Gastrocnemius medialis (tissue), 4 donors: ENCODE results near the gene AFDN. TPM values are rescaled to one million over a fixed set of nuclear protein-coding genes. Genes with fewer than 3 reads are reported as not detected.

ENCODE experiments used
- ATAC-seq, 2 donors: fragments of 150-250 bp; one replicate each; pipeline ENCODE4 v1.9.1; 2016
- DNase-seq, 2 donors: peaks; one replicate each; pipeline ENCODE4 v3.0.0-alpha.2; 2019
- H3K27ac ChIP-seq, 4 donors: fragments of 200-600 bp; sonication (generic); 1 replicate in 1 of 4; 2 replicates in 3 of 4; pipeline ENCODE4 v1.5.1; 2016 to 2018; ENCODE audit warnings: mild to moderate bottlenecking in 2 of 4, moderate library complexity in 1 of 4
- H3K27me3 ChIP-seq, 3 donors: fragments of 200-600 bp; sonication (generic) in 2 of 3; 1 replicate in 1 of 3; 2 replicates in 2 of 3; pipeline versions ENCODE4 v1.5.1 to v1.6.0; 2016 to 2019; ENCODE audit warnings: mild to moderate bottlenecking in 1 of 3, moderate library complexity in 1 of 3
- H3K36me3 ChIP-seq, 2 donors: fragments of 200-600 bp; sonication (generic) in 1 of 2; one replicate each; pipeline ENCODE4 v1.5.1; 2017 to 2018
- H3K4me1 ChIP-seq, 2 donors: fragments of 200-600 bp; sonication (generic) in 1 of 2; one replicate each; pipeline ENCODE4 v1.5.1; 2016 to 2017; ENCODE audit warnings: mild to moderate bottlenecking in 2 of 2
- H3K4me3 ChIP-seq, 4 donors: fragments of 200-600 bp; sonication (generic) in 3 of 4; 1 replicate in 1 of 4; 2 replicates in 3 of 4; pipeline ENCODE4 v1.5.1; 2016 to 2019; ENCODE audit warnings: mild to moderate bottlenecking in 2 of 4
- H3K9me3 ChIP-seq, 3 donors: fragments of 200-600 bp; sonication (generic) in 2 of 3; 1 replicate in 1 of 3; 2 replicates in 2 of 3; pipeline ENCODE4 v1.5.1; 2016 to 2019
- CTCF ChIP-seq, 5 experiments: fragments of 450-650 bp in 3 of 5; fragments of 200-600 bp in 2 of 5; sonication (generic) in 2 of 5; IDR thresholded peaks in 4 of 5; conservative IDR thresholded peaks in 1 of 5; 1 replicate in 4 of 5; 2 replicates in 1 of 5; pipeline ENCODE4 v1.5.1; 2016 to 2019; ENCODE audit warnings: antibody characterized with exemption in 5 of 5, mild to moderate bottlenecking in 3 of 5, moderate library complexity in 3 of 5
- POLR2A ChIP-seq, 2 donors: fragments of 450-650 bp; IDR thresholded peaks; one replicate each; pipeline ENCODE4 v1.6.1; 2017; ENCODE audit warnings: antibody characterized with exemption in 2 of 2, mild to moderate bottlenecking in 2 of 2, moderate library complexity in 2 of 2
- in situ Hi-C, 4 donors: fragments of 200-750 bp; cut with MboI; loops; one replicate each; pipeline versions ENCODE4 v1.15.0 to v1.8.0; 2017; ENCODE audit warnings: low sequenced_read_pairs in 4 of 4
- intact Hi-C: fragments of 100-400 bp; cut with DNase I; formaldehyde crosslinking; loops from one replicate; pipeline ENCODE4 v1.15.1; 2023; ENCODE audit warnings: low total_unique reads
- total RNA-seq, 4 donors: library from RNA; depleted of rRNA; stranded (reverse); fragments of >200 nt; gene quantifications; one replicate each; pipeline versions ENCODE4 v1.1.0 to v1.2.3, GENCODE V29; 2016

Gene AFDN
- total RNA-seq, 4 donors from 2014 or later, result 22.2 to 66.0 (median 30.0) TPM

GRCh38 chr6:167806061-167806700 is 20.5 kb upstream of the AFDN start:
- ATAC-seq, result no peak
- in situ Hi-C loops, result no loop called here

DNA sequence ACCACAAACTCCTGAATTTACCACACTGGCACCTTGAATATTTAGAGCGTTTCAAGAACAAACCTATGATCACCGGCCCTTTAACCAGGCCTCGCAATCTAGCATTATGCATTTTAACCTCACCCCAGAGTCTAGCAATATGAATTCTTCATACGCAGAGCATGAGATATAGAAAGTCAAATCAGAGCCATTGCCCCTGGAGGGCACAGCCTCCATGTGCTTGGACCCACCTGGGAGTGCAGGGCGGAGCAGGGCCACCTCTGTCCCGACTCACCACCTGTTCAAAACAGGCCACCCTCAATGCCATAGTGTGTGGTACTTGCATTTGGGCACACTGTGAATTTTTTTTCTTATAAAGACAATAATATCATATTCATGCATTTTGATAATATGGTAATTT is 19.5 kb upstream of the AFDN start:
- no peaks in the 10 kb centered on the region for H3K36me3 ChIP-seq
- intact Hi-C loops (no loop called here), in situ Hi-C loops (no loop called here)
- H3K9me3 ChIP-seq, result no peaks in the 10 kb centered on the region
- H3K4me3 ChIP-seq, result no peak overlapping the region
- no peak overlapping the region for H3K27ac ChIP-seq
- DNase-seq (no peak), ATAC-seq (no peak)
- H3K27me3 ChIP-seq, result no peaks in the 10 kb centered on the region
- no peaks in the 10 kb centered on the region for H3K4me1 ChIP-seq
- no peak for TF ChIP-seq CTCF (IDR thresholded peaks at IDR 0.05 in 4 of 5, conservative IDR thresholded peaks at IDR 0.05 in 1 of 5)
- TF ChIP-seq POLR2A (IDR thresholded peaks at IDR 0.05), result no peak

More at GRCh38 chr6:167806061-167806700, 20.5 kb upstream of the AFDN start:
- Histone ChIP-seq H3K9me3 (no peaks in the 10 kb centered on the region), H3K27me3 (no peaks in the 10 kb centered on the region), H3K27ac (no peak overlapping the region), H3K4me1 (no peaks in the 10 kb centered on the region), H3K36me3 (no peaks in the 10 kb centered on the region), H3K4me3 (no peak overlapping the region)
- intact Hi-C loops, result no loop called here
- DNase-seq, result no peak
- TF ChIP-seq POLR2A (IDR thresholded peaks at IDR 0.05) (no peak), CTCF (IDR thresholded peaks at IDR 0.05 in 4 of 5, conservative IDR thresholded peaks at IDR 0.05 in 1 of 5) (no peak)

GRCh38 chr6:167807756-167808155 is 19.0 kb upstream of the AFDN start:
- no peak for DNase-seq

DNA sequence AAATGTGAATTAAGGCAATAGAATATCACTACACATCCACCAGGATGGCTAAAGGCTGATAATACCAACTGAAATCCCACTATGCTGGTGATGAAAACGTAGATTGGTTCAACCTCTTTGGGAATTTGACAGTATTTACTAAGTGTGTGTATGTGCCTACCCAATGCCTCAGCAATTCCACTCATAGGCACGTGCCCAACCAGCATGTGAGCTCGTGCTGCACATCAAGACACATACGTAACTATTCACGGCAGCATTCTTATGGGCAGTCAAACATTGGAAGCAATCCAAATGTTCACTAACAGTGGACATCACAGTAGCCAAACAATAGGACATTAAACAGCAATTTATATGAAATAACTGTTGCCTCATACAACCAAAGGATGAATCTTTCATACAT is 15.7 kb upstream of the AFDN start:
- ATAC-seq (no peak), DNase-seq (no peak)
- Histone ChIP-seq H3K4me3 (no peak overlapping the region), H3K27ac (no peak overlapping the region), H3K4me1 (no peaks in the 10 kb centered on the region), H3K27me3 (no peaks in the 10 kb centered on the region), H3K36me3 (no peaks in the 10 kb centered on the region), H3K9me3 (no peaks in the 10 kb centered on the region)
- TF ChIP-seq CTCF (IDR thresholded peaks at IDR 0.05 in 4 of 5, conservative IDR thresholded peaks at IDR 0.05 in 1 of 5), result no peak
- no peak for TF ChIP-seq POLR2A (IDR thresholded peaks at IDR 0.05)
- intact Hi-C loops, result no loop called here
- in situ Hi-C loops, result no loop called here

More at GRCh38 chr6:167807756-167808155, 19.0 kb upstream of the AFDN start:
- in situ Hi-C loops (no loop called here), intact Hi-C loops (no loop called here)
- TF ChIP-seq POLR2A (IDR thresholded peaks at IDR 0.05) (no peak), CTCF (IDR thresholded peaks at IDR 0.05 in 4 of 5, conservative IDR thresholded peaks at IDR 0.05 in 1 of 5) (no peak)
- Histone ChIP-seq H3K27me3 (no peaks in the 10 kb centered on the region), H3K4me1 (no peaks in the 10 kb centered on the region), H3K36me3 (no peaks in the 10 kb centered on the region), H3K9me3 (no peaks in the 10 kb centered on the region), H3K4me3 (no peak overlapping the region), H3K27ac (no peak overlapping the region)
- ATAC-seq, result no peak
